NCI-H2196 treated with DMSO at 0.1 percent for 48 hours (cell line): Measurements from ENCODE around the gene EIF4G3.
"Not testable (repeated sequence)": the region's sequence is repeated elsewhere in the genome, so short reads cannot be mapped to it uniquely, and the experiment has no call there.

Experiments
- DNase-seq: peaks from one replicate; lab custom pipeline; 2025; ENCODE audit not compliant: unreplicated experiment; lab: John Stamatoyannopoulos, UW

Gene EIF4G3

GRCh38 chr1:20885121-20885520, 291.6 kb downstream of the EIF4G3 start:
- DNase-seq = no peak

GRCh38 chr1:20884513-20884912, 292.2 kb downstream of the EIF4G3 start:
- DNase-seq = no peak

GRCh38 chr1:20883766-20884165, 292.9 kb downstream of the EIF4G3 start:
- DNase-seq = no peak

GRCh38 chr1:20882837-20883236, 293.9 kb downstream of the EIF4G3 start:
- no peak for DNase-seq

GRCh38 chr1:20878799-20879198, 297.9 kb downstream of the EIF4G3 start:
- no peak for DNase-seq

- DNase-seq = no peak
These were observed 301.3 kb downstream of the EIF4G3 start for GRCh38 chr1:20875198-20875973.

- DNase-seq = no peak
These were observed 303.4 kb downstream of the EIF4G3 start for GRCh38 chr1:20873311-20873710.

GRCh38 chr1:20871419-20871818, 305.3 kb downstream of the EIF4G3 start:
- DNase-seq = no peak

GRCh38 chr1:20870718-20871117, 306.0 kb downstream of the EIF4G3 start:
- no peak for DNase-seq

GRCh38 chr1:20868263-20868662, 308.4 kb downstream of the EIF4G3 start:
- DNase-seq = no peak

GRCh38 chr1:20867847-20868246, 308.9 kb downstream of the EIF4G3 start:
- no peak for DNase-seq

GRCh38 chr1:20867062-20867461, 309.6 kb downstream of the EIF4G3 start:
- DNase-seq = no peak

GRCh38 chr1:20865001-20865400, 311.7 kb downstream of the EIF4G3 start:
- no peak for DNase-seq

GRCh38 chr1:20854529-20854928, 322.2 kb downstream of the EIF4G3 start:
- DNase-seq = no peak

- not testable (repeated sequence) for DNase-seq
These were observed 324.9 kb downstream of the EIF4G3 start for GRCh38 chr1:20851791-20852190.

GRCh38 chr1:20850021-20850420, 326.7 kb downstream of the EIF4G3 start:
- DNase-seq = no peak

GRCh38 chr1:20849100-20849499, 327.6 kb downstream of the EIF4G3 start:
- DNase-seq = no peak

GRCh38 chr1:20848162-20848561, 328.5 kb downstream of the EIF4G3 start:
- no peak for DNase-seq

GRCh38 chr1:20847611-20848080, 329.1 kb downstream of the EIF4G3 start:
- no peak for DNase-seq

- no peak for DNase-seq
These were observed 330.0 kb downstream of the EIF4G3 start for GRCh38 chr1:20846461-20847374.

GRCh38 chr1:20840731-20841130, 336.0 kb downstream of the EIF4G3 start:
- no peak for DNase-seq
